HEK293 (cell line): ENCODE results near the gene EN2.

ENCODE experiments used
- CTCF ChIA-PET: fragments of 350-600 bp; formaldehyde crosslinking; extraction: SDS; loops from one replicate; lab custom pipeline; 2021; ENCODE audit warnings: antibody characterized with exemption; lab: Yijun Ruan, JAX
- POLR2A ChIA-PET: fragments of 300-600 bp; formaldehyde crosslinking; extraction: SDS; loops from one replicate; lab custom pipeline; 2020; ENCODE audit warnings: antibody characterized with exemption, inconsistent platforms; lab: Yijun Ruan, JAX
- H3K27ac ChIP-seq: fragments of 200-500 bp; sonication (Bioruptor generic); 2 replicates; pipeline ENCODE4 v1.5.1; 2014; ENCODE audit warnings: low read depth, low read length, control low read depth, inconsistent platforms; ENCODE audit errors: extremely low read depth
- H3K36me3 ChIP-seq, 2 experiments: fragments of 200-500 bp in 1 of 2; sonication (Bioruptor generic) in 1 of 2; 1 replicate in 1 of 2; 2 replicates in 1 of 2; pipeline ENCODE4 v1.5.1; 2014 to 2017; ENCODE audit warnings: inconsistent platforms in 2 of 2, low read length in 2 of 2; ENCODE audit not compliant: control insufficient read depth in 2 of 2, insufficient read depth in 1 of 2
- H3K4me1 ChIP-seq: fragments of 200-500 bp; sonication (Bioruptor generic); 2 replicates; pipeline ENCODE4 v1.5.1; 2014; ENCODE audit warnings: mild to moderate bottlenecking, low read length, inconsistent platforms; ENCODE audit not compliant: control insufficient read depth, insufficient read depth
- H3K4me3 ChIP-seq: 2 replicates; pipeline ENCODE4 v1.5.1; 2011; ENCODE audit warnings: low read depth, mild to moderate bottlenecking, control low read depth, low read length, moderate library complexity
- H3K9me3 ChIP-seq: fragments of 200-500 bp; sonication (Bioruptor generic); 2 replicates; pipeline ENCODE4 v1.5.1; 2014; ENCODE audit warnings: low read depth, low read length, inconsistent platforms; ENCODE audit not compliant: control insufficient read depth, insufficient read depth
- BCL6B ChIP-seq: fragments of 450-650 bp; formaldehyde crosslinking; IDR thresholded peaks from 2 replicates; pipeline ENCODE4 v1.5.1; 2017; ENCODE audit warnings: missing biosample characterization, missing genetic modification characterization
- PATZ1 ChIP-seq: fragments of 450-650 bp; formaldehyde crosslinking; IDR thresholded peaks from 2 replicates; pipeline ENCODE4 v1.5.1; 2016; ENCODE audit warnings: missing biosample characterization, missing genetic modification characterization
- SCRT2 ChIP-seq: fragments of 450-650 bp; formaldehyde crosslinking; IDR thresholded peaks from 2 replicates; pipeline ENCODE4 v1.5.1; 2016; ENCODE audit warnings: missing biosample characterization, missing genetic modification characterization
- SP2 ChIP-seq: fragments of 450-650 bp; formaldehyde crosslinking; IDR thresholded peaks from 2 replicates; pipeline ENCODE4 v1.5.1; 2016; ENCODE audit warnings: missing biosample characterization, missing genetic modification characterization
- ZBTB20 ChIP-seq: fragments of 450-650 bp; formaldehyde crosslinking; IDR thresholded peaks from 2 replicates; pipeline ENCODE4 v1.5.1; 2016; ENCODE audit warnings: missing biosample characterization, missing genetic modification characterization
- ZBTB44 ChIP-seq: fragments of 450-650 bp; IDR thresholded peaks from 2 replicates; pipeline ENCODE4 v1.5.1; 2018; ENCODE audit warnings: missing biosample characterization, mild to moderate bottlenecking, missing genetic modification characterization
- ZBTB8A ChIP-seq: fragments of 450-650 bp; formaldehyde crosslinking; IDR thresholded peaks from 2 replicates; pipeline ENCODE4 v1.5.1; 2016; ENCODE audit warnings: missing biosample characterization, missing genetic modification characterization
- ZIC2 ChIP-seq: fragments of 450-650 bp; formaldehyde crosslinking; IDR thresholded peaks from 2 replicates; pipeline ENCODE4 v1.5.1; 2016; ENCODE audit warnings: missing biosample characterization, missing genetic modification characterization
- ZNF324 ChIP-seq: fragments of 450-650 bp; formaldehyde crosslinking; IDR thresholded peaks from 2 replicates; pipeline ENCODE4 v1.5.1; 2016; ENCODE audit warnings: missing biosample characterization, missing genetic modification characterization
- ZNF341 ChIP-seq: fragments of 450-650 bp; formaldehyde crosslinking; IDR thresholded peaks from 2 replicates; pipeline ENCODE4; 2016; ENCODE audit warnings: low read depth, missing biosample characterization, missing genetic modification characterization
- ZNF394 ChIP-seq: fragments of 450-650 bp; formaldehyde crosslinking; IDR thresholded peaks from 2 replicates; pipeline ENCODE4 v1.5.1; 2016; ENCODE audit warnings: missing biosample characterization, missing genetic modification characterization, mild to moderate bottlenecking, moderate library complexity, borderline replicate concordance
- ZNF501 ChIP-seq: fragments of 450-650 bp; formaldehyde crosslinking; IDR thresholded peaks from 2 replicates; pipeline ENCODE4 v1.5.1; 2016; ENCODE audit warnings: missing biosample characterization, missing genetic modification characterization
- ZNF600 ChIP-seq: fragments of 450-650 bp; formaldehyde crosslinking; IDR thresholded peaks from 2 replicates; pipeline ENCODE4 v1.5.1; 2016; ENCODE audit warnings: missing biosample characterization, missing genetic modification characterization
- ZXDB ChIP-seq: fragments of 450-650 bp; formaldehyde crosslinking; IDR thresholded peaks from 2 replicates; pipeline ENCODE4 v1.5.1; 2016; ENCODE audit warnings: missing biosample characterization, missing genetic modification characterization
- TF ChIP-seq, protein P1 (sequence below): fragments of 450-650 bp; formaldehyde crosslinking; IDR thresholded peaks from 2 replicates; pipeline ENCODE4 v1.5.1; 2016; ENCODE audit warnings: missing biosample characterization, missing genetic modification characterization

The EN2 gene

DNA sequence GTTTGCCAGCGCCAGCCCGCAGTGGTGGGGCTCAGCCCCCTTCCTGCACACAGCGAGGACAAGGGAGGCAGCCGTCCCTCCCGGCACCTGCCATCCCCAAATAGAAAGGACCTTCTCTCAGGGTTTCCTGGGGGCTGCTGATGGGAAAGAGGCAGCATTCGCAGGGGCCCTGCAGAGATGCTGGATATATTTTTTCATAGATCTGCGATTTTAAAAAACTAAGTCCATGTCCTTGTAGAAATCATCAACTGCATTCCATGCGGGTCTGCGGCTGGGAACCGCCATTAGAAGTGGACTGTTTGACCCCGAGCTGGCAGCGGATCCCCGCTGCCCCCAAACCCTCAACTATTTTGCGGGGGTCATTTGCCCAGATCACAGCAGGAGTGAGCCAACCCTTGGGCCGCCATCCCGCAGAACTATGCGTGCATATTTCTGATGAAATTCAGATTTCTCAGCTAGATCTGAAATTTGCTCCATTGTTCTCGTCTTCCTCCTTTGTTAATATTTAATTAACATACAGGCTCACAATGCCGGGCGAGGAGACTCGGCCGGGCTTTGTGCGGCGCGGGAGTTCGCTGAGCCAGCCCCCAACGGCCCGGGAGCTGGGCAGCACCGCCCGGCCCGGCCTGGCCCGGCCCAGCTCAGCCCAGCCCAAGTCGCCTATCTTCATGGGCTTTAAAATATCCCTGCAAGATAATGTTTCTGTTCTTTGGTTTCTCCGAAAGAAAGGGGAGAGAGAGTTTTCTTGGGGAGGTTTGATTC lies 2.0 kb downstream of the EN2 start:
- Histone ChIP-seq H3K4me3 (peak overlapping the region; percentile 69), H3K27ac (no peak overlapping the region), H3K4me1 (peaks cover 5% of the 10 kb centered on the region; the same call in 1 of the 2 replicates), H3K36me3 (peaks cover 0 to 33% of the 10 kb centered on the region in 2 experiments; a peak in 1 of 3 replicates), H3K9me3 (no peaks in the 10 kb centered on the region)
- CTCF ChIA-PET: interaction anchor here (1.0 kb wide), 1 partner anchor 12 kb away, joined by 3 read pairs; no protein-coding TSS in a partner anchor
- POLR2A ChIA-PET: no interaction called here
- TF ChIP-seq ZNF600 (tag by site-specific recombination): 0 out of 2 replicates have a peak, but pooled peaks have one; percentile 8
- TF ChIP-seq ZBTB20 (tag by site-specific recombination): 0 out of 2 replicates have a peak, but pooled peaks have one; percentile 12
- no peak for TF ChIP-seq ZXDB (tag by site-specific recombination)

DNA sequence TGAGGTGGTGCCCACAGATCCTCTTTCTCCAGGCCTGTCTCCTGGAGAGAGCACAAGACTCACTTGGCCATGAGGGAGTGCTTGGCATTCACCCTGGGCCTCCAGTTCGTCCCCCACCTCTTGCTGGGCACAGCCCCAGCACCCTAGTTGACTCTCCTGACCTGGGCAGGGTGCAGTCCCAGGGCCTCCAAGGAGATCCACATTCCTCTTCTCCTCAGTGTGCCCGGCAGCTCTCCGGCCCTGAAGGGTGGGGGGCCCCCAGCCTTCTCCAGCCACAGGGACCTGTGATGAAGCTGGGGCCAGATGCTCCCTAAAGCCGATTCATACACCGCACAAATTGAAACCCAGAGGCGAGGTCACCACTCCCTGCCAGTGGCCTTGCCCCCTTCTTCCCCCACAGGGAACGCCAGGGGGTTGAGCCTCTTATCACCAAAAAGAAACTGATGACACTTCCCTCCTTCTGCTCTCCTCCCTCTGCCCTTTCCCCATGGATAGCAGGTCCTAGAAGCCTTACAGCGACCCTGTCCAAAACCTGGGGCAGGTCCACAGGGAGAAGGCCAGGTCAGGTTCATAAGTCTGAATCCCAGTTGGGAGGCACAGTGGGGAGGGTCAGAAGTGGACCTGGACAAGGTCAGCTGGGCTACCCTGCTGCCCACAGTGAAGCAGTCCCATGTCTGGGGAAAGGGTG lies 3.1 kb downstream of the EN2 start:
- CTCF ChIA-PET: interaction anchor here (0.6 kb wide), 1 partner anchor 52 kb away, joined by 3 read pairs; no protein-coding TSS in a partner anchor
- TF ChIP-seq PATZ1 (tag by site-specific recombination) (peak; percentile 28; the same call in 1 of the 2 replicates), ZBTB44 (tag by site-specific recombination) (no peak), BCL6B (tag by site-specific recombination) (no peak), ZIC2 (tag by site-specific recombination) (peak; percentile 45), SP2 (tag by site-specific recombination) (0 out of 2 replicates have a peak, but pooled peaks have one; percentile 6), ZNF341 (tag by site-specific recombination) (peak; percentile 83), SCRT2 (tag by site-specific recombination) (0 out of 2 replicates have a peak, but pooled peaks have one; percentile 11), ZBTB8A (no peak; the same call in 1 of the 2 replicates), ZNF324 (no peak), ZNF394 (no peak), ZNF501 (no peak)
- TF ChIP-seq, protein P1, sequence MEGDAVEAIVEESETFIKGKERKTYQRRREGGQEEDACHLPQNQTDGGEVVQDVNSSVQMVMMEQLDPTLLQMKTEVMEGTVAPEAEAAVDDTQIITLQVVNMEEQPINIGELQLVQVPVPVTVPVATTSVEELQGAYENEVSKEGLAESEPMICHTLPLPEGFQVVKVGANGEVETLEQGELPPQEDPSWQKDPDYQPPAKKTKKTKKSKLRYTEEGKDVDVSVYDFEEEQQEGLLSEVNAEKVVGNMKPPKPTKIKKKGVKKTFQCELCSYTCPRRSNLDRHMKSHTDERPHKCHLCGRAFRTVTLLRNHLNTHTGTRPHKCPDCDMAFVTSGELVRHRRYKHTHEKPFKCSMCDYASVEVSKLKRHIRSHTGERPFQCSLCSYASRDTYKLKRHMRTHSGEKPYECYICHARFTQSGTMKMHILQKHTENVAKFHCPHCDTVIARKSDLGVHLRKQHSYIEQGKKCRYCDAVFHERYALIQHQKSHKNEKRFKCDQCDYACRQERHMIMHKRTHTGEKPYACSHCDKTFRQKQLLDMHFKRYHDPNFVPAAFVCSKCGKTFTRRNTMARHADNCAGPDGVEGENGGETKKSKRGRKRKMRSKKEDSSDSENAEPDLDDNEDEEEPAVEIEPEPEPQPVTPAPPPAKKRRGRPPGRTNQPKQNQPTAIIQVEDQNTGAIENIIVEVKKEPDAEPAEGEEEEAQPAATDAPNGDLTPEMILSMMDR (tag by site-specific recombination): no peak
- TF ChIP-seq, all 188 proteins: peak for 5
- Histone ChIP-seq H3K9me3 (no peaks in the 10 kb centered on the region), H3K4me1 (peaks cover 5% of the 10 kb centered on the region; the same call in 1 of the 2 replicates), H3K27ac (no peak overlapping the region), H3K4me3 (no peak overlapping the region), H3K36me3 (peaks cover 0 to 43% of the 10 kb centered on the region in 2 experiments; a peak in 1 of 3 replicates)
- POLR2A ChIA-PET: no interaction called here
